SU-DHL-6 (cell line): ENCODE results near the gene TRIM17.

ENCODE experiments used
- H2AFZ ChIP-seq: fragments of 200-600 bp; sonication (generic); 2 replicates; pipeline ENCODE4 v1.6.1; 2014; ENCODE audit warnings: low read depth, mild to moderate bottlenecking, moderate library complexity, mixed read lengths, antibody characterized with exemption, low read length; ENCODE audit not compliant: severe bottlenecking
- H3F3A ChIP-seq: fragments of 200-600 bp; shearing (Covaris generic); 2 replicates; pipeline ENCODE4 v1.6.0; 2016; ENCODE audit warnings: antibody characterized with exemption, mild to moderate bottlenecking; ENCODE audit not compliant: insufficient read depth
- H3K27ac ChIP-seq: fragments of 200-600 bp; sonication (generic); 2 replicates; pipeline ENCODE4 v1.5.1; 2016; ENCODE audit warnings: low read depth, mild to moderate bottlenecking, low read length, moderate library complexity, mixed read lengths
- H3K27me3 ChIP-seq: fragments of 200-600 bp; sonication (generic), shearing (Covaris generic); 2 replicates; pipeline ENCODE4 v1.6.0; 2014; ENCODE audit warnings: mild to moderate bottlenecking, low read length
- H3K36me3 ChIP-seq: fragments of 200-600 bp; sonication (generic); 2 replicates; pipeline ENCODE4 v1.6.1; 2014; ENCODE audit warnings: mild to moderate bottlenecking, low read length, mixed read lengths
- H3K4me2 ChIP-seq: fragments of 300-600, 200-600 bp; shearing (Covaris generic), sonication (generic); 2 replicates; pipeline ENCODE4 v1.6.0; 2014; ENCODE audit warnings: low read length, low read depth, mild to moderate bottlenecking; ENCODE audit not compliant: poor library complexity, severe bottlenecking
- H3K4me3 ChIP-seq: fragments of 200-600 bp; sonication (generic); 2 replicates; pipeline ENCODE4 v1.5.1; 2014; ENCODE audit warnings: antibody characterized with exemption, low read length, mild to moderate bottlenecking, mixed read lengths; ENCODE audit not compliant: insufficient read depth, poor library complexity, severe bottlenecking
- H3K79me2 ChIP-seq: fragments of 200-600 bp; sonication (generic); 2 replicates; pipeline ENCODE4 v1.6.1; 2014; ENCODE audit warnings: mild to moderate bottlenecking, low read length, moderate library complexity; ENCODE audit not compliant: insufficient read depth
- H3K9ac ChIP-seq: fragments of 200-600 bp; sonication (generic); 2 replicates; pipeline ENCODE4 v1.7.0; 2014; ENCODE audit warnings: mild to moderate bottlenecking, low read length
- H3K9me2 ChIP-seq: fragments of 200-600 bp; sonication (generic); replicated peaks from 2 replicates; pipeline ENCODE4 v1.6.1; 2014; ENCODE audit warnings: low read length; ENCODE audit not compliant: insufficient read depth
- H3K9me3 ChIP-seq: fragments of 200-600 bp; sonication (generic); 2 replicates; pipeline ENCODE4 v1.6.1; 2014; ENCODE audit warnings: low read length, mixed read lengths; ENCODE audit not compliant: insufficient read depth
- H4K20me1 ChIP-seq: fragments of 200-600 bp; sonication (generic); 2 replicates; pipeline ENCODE4 v1.6.1; 2014; ENCODE audit warnings: low read depth, mild to moderate bottlenecking, antibody characterized with exemption, low read length, moderate library complexity, mixed read lengths
- CTCF ChIP-seq: fragments of 200-600 bp; sonication (generic); IDR thresholded peaks from one replicate; pipeline ENCODE4 v1.5.1; 2017; ENCODE audit warnings: antibody characterized with exemption, mild to moderate bottlenecking, low read length, moderate library complexity; ENCODE audit not compliant: insufficient read depth, poor library complexity, severe bottlenecking
- EZH2phosphoT487 ChIP-seq: fragments of 200-600 bp; sonication (generic), shearing (Covaris generic); conservative IDR thresholded peaks from 2 replicates; pipeline ENCODE4 v1.6.1; 2018; ENCODE audit warnings: mild to moderate bottlenecking, antibody characterized with exemption, low read length, moderate library complexity, mixed read lengths

TRIM17 gene

GRCh38 chr1:228405979-228406228 is 10.8 kb downstream of the TRIM17 start:
- Histone ChIP-seq H3K4me3 (peak overlapping the region; percentile 100), H3K36me3 (no peaks in the 10 kb centered on the region), H4K20me1 (peaks cover 12% of the 10 kb centered on the region; the same call in 1 of the 2 replicates), H3K9me3 (no peaks in the 10 kb centered on the region), H3K9ac (peak overlapping the region; percentile 100), H2AFZ (no peak overlapping the region), H3F3A (no peaks in the 10 kb centered on the region), H3K9me2 (no peaks in the 10 kb centered on the region), H3K27me3 (no peaks in the 10 kb centered on the region), H3K79me2 (peaks cover 58% of the 10 kb centered on the region), H3K4me2 (peak overlapping the region; percentile 90), H3K27ac (peak overlapping the region; percentile 70)
- TF ChIP-seq EZH2phosphoT487 (no peak), CTCF (no peak)

GRCh38 chr1:228405200-228405978 is 11.3 kb downstream of the TRIM17 start:
- Histone ChIP-seq H3K27me3 (no peaks in the 10 kb centered on the region), H3K79me2 (peaks cover 61% of the 10 kb centered on the region), H4K20me1 (peaks cover 12% of the 10 kb centered on the region; the same call in 1 of the 2 replicates), H3K4me3 (peak overlapping the region; percentile 100), H3F3A (no peaks in the 10 kb centered on the region), H3K9ac (peak overlapping the region; percentile 100), H3K9me2 (no peaks in the 10 kb centered on the region), H3K36me3 (no peaks in the 10 kb centered on the region), H2AFZ (no peak overlapping the region), H3K4me2 (peak overlapping the region; percentile 90), H3K9me3 (no peaks in the 10 kb centered on the region), H3K27ac (0 out of 2 replicates have a peak overlapping the region, but pooled peaks have one; percentile 13)
- no peak for TF ChIP-seq CTCF
- TF ChIP-seq EZH2phosphoT487, result no peak

- no peak overlapping the region for H2AFZ ChIP-seq
- TF ChIP-seq CTCF (no peak), EZH2phosphoT487 (no peak)
- no peak overlapping the region for H3K27ac ChIP-seq
- peak overlapping the region; percentile 90 for H3K4me2 ChIP-seq
- no peaks in the 10 kb centered on the region for H3F3A ChIP-seq
- H3K27me3 ChIP-seq, result no peaks in the 10 kb centered on the region
- no peaks in the 10 kb centered on the region for H3K36me3 ChIP-seq
- peak overlapping the region; percentile 100 for H3K9ac ChIP-seq
- H3K9me3 ChIP-seq, result no peaks in the 10 kb centered on the region
- H3K9me2 ChIP-seq, result no peaks in the 10 kb centered on the region
- H4K20me1 ChIP-seq, result peaks cover 12% of the 10 kb centered on the region; the same call in 1 of the 2 replicates
- no peak overlapping the region for H3K4me3 ChIP-seq
- peaks cover 61% of the 10 kb centered on the region for H3K79me2 ChIP-seq
Observed at GRCh38 chr1:228404107-228404720, 12.4 kb downstream of the TRIM17 start.
